ENCODE data around the gene WDR44. TPM values are rescaled to one million over a fixed set of nuclear protein-coding genes. Genes with fewer than 3 reads are reported as not detected.

Gene WDR44
- total and polyA plus RNA-seq, 2 donors (not counting 1 experiment from before 2014, with no cell fraction given), result 4.1 to 24.4 TPM

GRCh38 chrX:118448273-118448783 is 102.4 kb downstream of the WDR44 start:
- Histone ChIP-seq H2AFZ (ENCODE audit: insufficient read depth, low read depth, low read length, poor library complexity, severe bottlenecking) (no peak overlapping the region), H3K36me3 (replicated peaks in 1 of 2; ENCODE audit: control extremely low read depth in 1 of 2, control insufficient read depth in 1 of 2, extremely low read depth in 1 of 2, insufficient read depth in 2 of 2, low read length in 1 of 2) (peaks cover 0 to 20% of the 10 kb centered on the region in 2 experiments), H3K9ac (ENCODE audit: low read length) (no peak overlapping the region), H4K20me1 (ENCODE audit: control insufficient read depth, insufficient read depth, low read length, poor library complexity, severe bottlenecking) (no peaks in the 10 kb centered on the region), H3K79me2 (ENCODE audit: control insufficient read depth, insufficient read depth, low read length) (no peaks in the 10 kb centered on the region), H3K4me1 (ENCODE audit: control insufficient read depth in 2 of 2, insufficient read depth in 2 of 2, low read length in 2 of 2) (no peaks in the 10 kb centered on the region), H3K4me3 (ENCODE audit: control extremely low read depth in 1 of 5, extremely low read depth in 1 of 5, insufficient read depth in 1 of 5, low read depth in 2 of 5, low read length in 4 of 5) (no peak overlapping the region), H3K9me3 (ENCODE audit: control extremely low read depth in 1 of 3, control insufficient read depth in 2 of 3, insufficient read depth in 1 of 3, low read length in 2 of 3) (no peaks in the 10 kb centered on the region), H3K4me2 (replicated peaks; ENCODE audit: low read depth, low read length, poor library complexity, severe bottlenecking) (no peak overlapping the region), H3K27me3 (replicated peaks in 1 of 4; ENCODE audit: control extremely low read depth in 1 of 4, control insufficient read depth in 3 of 4, insufficient read depth in 4 of 4, low read length in 3 of 4) (no peaks in the 10 kb centered on the region), H3K27ac (ENCODE audit: low read length in 2 of 2) (no peak overlapping the region)
- ATAC-seq (ENCODE audit: low read depth) (no peak), DNase-seq (no peak)
- WGBS (ENCODE audit: insufficient coverage), result 80% methylated on average over 1 of the region's 3 CpGs
- Mint-ChIP-seq H3K27ac (no peak overlapping the region), H3K4me1 (no peaks in the 10 kb centered on the region), H3K9me3 (ENCODE audit: insufficient read depth) (no peaks in the 10 kb centered on the region), H3K27me3 (no peaks in the 10 kb centered on the region), H3K4me3 (no peak overlapping the region)
- ChIA-PET CTCF (no interaction called here), POLR2A (no interaction called here)
- TF ChIP-seq EZH2 (IDR thresholded peaks at IDR 0.05; ENCODE audit: borderline replicate concordance, insufficient read depth, low read depth, low read length, poor library complexity, severe bottlenecking), result no peak
- TF ChIP-seq, protein P1, sequence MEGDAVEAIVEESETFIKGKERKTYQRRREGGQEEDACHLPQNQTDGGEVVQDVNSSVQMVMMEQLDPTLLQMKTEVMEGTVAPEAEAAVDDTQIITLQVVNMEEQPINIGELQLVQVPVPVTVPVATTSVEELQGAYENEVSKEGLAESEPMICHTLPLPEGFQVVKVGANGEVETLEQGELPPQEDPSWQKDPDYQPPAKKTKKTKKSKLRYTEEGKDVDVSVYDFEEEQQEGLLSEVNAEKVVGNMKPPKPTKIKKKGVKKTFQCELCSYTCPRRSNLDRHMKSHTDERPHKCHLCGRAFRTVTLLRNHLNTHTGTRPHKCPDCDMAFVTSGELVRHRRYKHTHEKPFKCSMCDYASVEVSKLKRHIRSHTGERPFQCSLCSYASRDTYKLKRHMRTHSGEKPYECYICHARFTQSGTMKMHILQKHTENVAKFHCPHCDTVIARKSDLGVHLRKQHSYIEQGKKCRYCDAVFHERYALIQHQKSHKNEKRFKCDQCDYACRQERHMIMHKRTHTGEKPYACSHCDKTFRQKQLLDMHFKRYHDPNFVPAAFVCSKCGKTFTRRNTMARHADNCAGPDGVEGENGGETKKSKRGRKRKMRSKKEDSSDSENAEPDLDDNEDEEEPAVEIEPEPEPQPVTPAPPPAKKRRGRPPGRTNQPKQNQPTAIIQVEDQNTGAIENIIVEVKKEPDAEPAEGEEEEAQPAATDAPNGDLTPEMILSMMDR (IDR thresholded peaks at IDR 0.05), result no peak
- intact Hi-C loops (cut with micrococcal nuclease), result no loop called here

- no peaks in the 10 kb centered on the region for H3K9me3 Mint-ChIP-seq (ENCODE audit: insufficient read depth)
- no peak for ATAC-seq (ENCODE audit: low read depth)
- ChIA-PET CTCF (interaction anchor here (2.0 kb wide), 1 partner anchor 147 kb away, joined by 11 read pairs; no protein-coding TSS in a partner anchor), POLR2A (no interaction called here)
- H3K9ac ChIP-seq (ENCODE audit: low read length), result no peak overlapping the region
- H3K27ac Mint-ChIP-seq, result no peak overlapping the region
- no peak overlapping the region for H2AFZ ChIP-seq (ENCODE audit: insufficient read depth, low read depth, low read length, poor library complexity, severe bottlenecking)
- TF ChIP-seq, protein P1 (IDR thresholded peaks at IDR 0.05), result no peak
- TF ChIP-seq EZH2 (IDR thresholded peaks at IDR 0.05; ENCODE audit: borderline replicate concordance, insufficient read depth, low read depth, low read length, poor library complexity, severe bottlenecking), result no peak
- no peaks in the 10 kb centered on the region for H3K4me1 ChIP-seq (ENCODE audit: control insufficient read depth in 2 of 2, insufficient read depth in 2 of 2, low read length in 2 of 2)
- H3K27me3 Mint-ChIP-seq, result no peaks in the 10 kb centered on the region
- no peak overlapping the region for H3K4me3 Mint-ChIP-seq
- no peak overlapping the region for H3K27ac ChIP-seq (ENCODE audit: low read length in 2 of 2)
- intact Hi-C loops (cut with micrococcal nuclease), result loop anchor here (5.0 kb wide), 1 partner anchor 352 kb away; no protein-coding TSS in a partner anchor
- no peak for DNase-seq
- no peaks in the 10 kb centered on the region for H3K27me3 ChIP-seq (replicated peaks in 1 of 4; ENCODE audit: control extremely low read depth in 1 of 4, control insufficient read depth in 3 of 4, insufficient read depth in 4 of 4, low read length in 3 of 4)
- H3K4me2 ChIP-seq (replicated peaks; ENCODE audit: low read depth, low read length, poor library complexity, severe bottlenecking), result no peak overlapping the region
- no peaks in the 10 kb centered on the region for H4K20me1 ChIP-seq (ENCODE audit: control insufficient read depth, insufficient read depth, low read length, poor library complexity, severe bottlenecking)
- no peaks in the 10 kb centered on the region for H3K36me3 ChIP-seq (replicated peaks in 1 of 2; ENCODE audit: control extremely low read depth in 1 of 2, control insufficient read depth in 1 of 2, extremely low read depth in 1 of 2, insufficient read depth in 2 of 2, low read length in 1 of 2)
- no peaks in the 10 kb centered on the region for H3K4me1 Mint-ChIP-seq
- H3K9me3 ChIP-seq (ENCODE audit: control extremely low read depth in 1 of 3, control insufficient read depth in 2 of 3, insufficient read depth in 1 of 3, low read length in 2 of 3), result no peaks in the 10 kb centered on the region
- no peaks in the 10 kb centered on the region for H3K79me2 ChIP-seq (ENCODE audit: control insufficient read depth, insufficient read depth, low read length)
- no CpG with 5 or more reads among the region's 3 CpGs for WGBS (ENCODE audit: insufficient coverage)
- no peak overlapping the region for H3K4me3 ChIP-seq (ENCODE audit: control extremely low read depth in 1 of 5, extremely low read depth in 1 of 5, insufficient read depth in 1 of 5, low read depth in 2 of 5, low read length in 4 of 5)
Observed at GRCh38 chrX:118455013-118455412, 109.1 kb downstream of the WDR44 start.
